GM18858 (cell line): ENCODE measurements around the gene MRLN.
"Not testable (repeated sequence)": the region's sequence is repeated elsewhere in the genome, so short reads cannot be mapped to it uniquely, and the experiment has no call there.

Experiments used
- ATAC-seq: cut with Tn5 transposase; IDR thresholded peaks from one replicate; pipeline ENCODE4 v1.9.1; 2021; ENCODE audit not compliant: unreplicated experiment

The MRLN gene

GRCh38 chr10:59753267-59753666 is at the start of gene MRLN:
MRLN (minus strand) TSS chr10:59753455.
- no peak for ATAC-seq

GRCh38 chr10:59801171-59801570 is 47.9 kb upstream of the MRLN start:
- no peak for ATAC-seq

- no peak for ATAC-seq
Observed at GRCh38 chr10:59799421-59799820, 46.2 kb upstream of the MRLN start.

- no peak for ATAC-seq
Observed at GRCh38 chr10:59793919-59794318, 40.7 kb upstream of the MRLN start.

GRCh38 chr10:59792812-59793211 is 39.6 kb upstream of the MRLN start:
- ATAC-seq: no peak

- no peak for ATAC-seq
Observed at GRCh38 chr10:59791601-59792000, 38.3 kb upstream of the MRLN start.

GRCh38 chr10:59790080-59790479 is 36.8 kb upstream of the MRLN start:
- ATAC-seq: not testable (repeated sequence)

GRCh38 chr10:59788914-59789313 is 35.7 kb upstream of the MRLN start:
- not testable (repeated sequence) for ATAC-seq

- ATAC-seq: not testable (repeated sequence)
Observed at GRCh38 chr10:59787032-59787431, 33.8 kb upstream of the MRLN start.

GRCh38 chr10:59785476-59785875 is 32.2 kb upstream of the MRLN start:
- not testable (repeated sequence) for ATAC-seq

- no peak for ATAC-seq
Observed at GRCh38 chr10:59781511-59781910, 28.3 kb upstream of the MRLN start.

GRCh38 chr10:59779756-59780533 is 26.7 kb upstream of the MRLN start:
- no peak for ATAC-seq

GRCh38 chr10:59774451-59774850 is 21.2 kb upstream of the MRLN start:
- ATAC-seq: no peak

GRCh38 chr10:59773088-59773487 is 19.8 kb upstream of the MRLN start:
- no peak for ATAC-seq

- no peak for ATAC-seq
Observed at GRCh38 chr10:59771162-59771807, 18.0 kb upstream of the MRLN start.

- ATAC-seq: no peak
Observed at GRCh38 chr10:59770689-59771088, 17.4 kb upstream of the MRLN start.

GRCh38 chr10:59762505-59762904 is 9.2 kb upstream of the MRLN start:
- no peak for ATAC-seq

- no peak for ATAC-seq
Observed at GRCh38 chr10:59757966-59758365, 4.7 kb upstream of the MRLN start.

- ATAC-seq: no peak
Observed at GRCh38 chr10:59754951-59755350, 1.7 kb upstream of the MRLN start.

- ATAC-seq: no peak
Observed at GRCh38 chr10:59752278-59752940, 846 bp downstream of the MRLN start.

- no peak for ATAC-seq
Observed at GRCh38 chr10:59750155-59750945, 2.9 kb downstream of the MRLN start.
